HT1080 (cell line): ENCODE results near the gene SERF2. TPM values are rescaled to one million over a fixed set of nuclear protein-coding genes. Genes with fewer than 3 reads are reported as not detected.
"Not testable (repeated sequence)": the region's sequence is repeated elsewhere in the genome, so short reads cannot be mapped to it uniquely, and the experiment has no call there.

ENCODE experiments used
- DNase-seq: peaks from one replicate; pipeline ENCODE4 v3.0.0-alpha.2; 2015; ENCODE audit warnings: low read depth
- small RNA-seq: library from RNA; depleted of rRNA; stranded (forward); fragments of <200 nt; gene quantifications from one replicate; pipeline ENCODE3, GENCODE V24; 2014
- total RNA-seq: library from RNA; depleted of rRNA; stranded (reverse); fragments of >200 nt; shearing (Covaris generic); gene quantifications from 2 replicates; pipeline ENCODE4 v1.2.3, GENCODE V29; 2014; rRNA removed

SERF2 gene
- total RNA-seq, 1 experiment from 2014 or later = 346 TPM

GRCh38 chr15:43828061-43828657, 36.0 kb downstream of the SERF2 start:
- DNase-seq = no peak

GRCh38 chr15:43829951-43830540, 37.9 kb downstream of the SERF2 start:
- DNase-seq = not testable (repeated sequence)

GRCh38 chr15:43830691-43831275, 38.7 kb downstream of the SERF2 start:
- DNase-seq = not testable (repeated sequence)

- DNase-seq = not testable (repeated sequence)
Measured at GRCh38 chr15:43831519-43832052, 39.5 kb downstream of the SERF2 start.

- not testable (repeated sequence) for DNase-seq
Measured at GRCh38 chr15:43832485-43832884, 40.4 kb downstream of the SERF2 start.

- DNase-seq = no peak
Measured at GRCh38 chr15:43845421-43845820, 53.3 kb downstream of the SERF2 start.

Small RNAs within 50 kb of the gene (small RNA-seq; reads per million reads assigned to genes)
- not detected for gene MIR1282

Other genes with a start within 250 kb of the SERF2 start
- gene PPIP5K1, start 202.1 kb upstream of the SERF2 start, total RNA-seq = 4.1 and 6.7 TPM in 2 replicates
- 0.20 and 0.27 TPM in 2 replicates for gene CKMT1B, start 198.3 kb upstream of the SERF2 start, total RNA-seq
- not detected in 2 replicates for gene STRC, start 173.5 kb upstream of the SERF2 start, total RNA-seq
- 0.03 and 0.57 TPM in 2 replicates for gene CATSPER2, start 143.5 kb upstream of the SERF2 start, total RNA-seq
- 0.26 TPM in 1 of 2 replicates, not detected in the other for gene CKMT1A, start 98.5 kb upstream of the SERF2 start, total RNA-seq
- 113 and 216 TPM in 2 replicates for gene PDIA3, start 45.9 kb upstream of the SERF2 start, total RNA-seq
- gene ELL3, start 15.4 kb upstream of the SERF2 start, total RNA-seq = 2.2 and 3.0 TPM in 2 replicates
- 0.13 and 0.18 TPM in 2 replicates for gene SERINC4, start 7.9 kb downstream of the SERF2 start, total RNA-seq
- 19.6 and 26.9 TPM in 2 replicates for gene HYPK, start 8.3 kb downstream of the SERF2 start, total RNA-seq
- gene MFAP1, start 32.4 kb downstream of the SERF2 start, total RNA-seq = 21.7 and 23.8 TPM in 2 replicates
- gene WDR76, start 34.7 kb downstream of the SERF2 start, total RNA-seq = 15.1 and 19.6 TPM in 2 replicates